ENCODE data around the gene THTPA.
"Not testable (repeated sequence)": the region's sequence is repeated elsewhere in the genome, so short reads cannot be mapped to it uniquely, and the experiment has no call there.

Gene THTPA

GRCh38 chr14:23579311-23579630 lies 23.2 kb downstream of the THTPA start:
- DNase-seq (ENCODE audit: low read depth, low spot score): no peak
- H3K4me1 ChIP-seq (ENCODE audit: control insufficient read depth, insufficient read depth, low read length): peaks cover 3% of the 10 kb centered on the region; the same call in 1 of the 2 replicates
- H3K36me3 ChIP-seq (ENCODE audit: control insufficient read depth, insufficient read depth, low read length): no peaks in the 10 kb centered on the region
- no peak overlapping the region for H3K4me3 ChIP-seq (ENCODE audit: low read length)
- no peaks in the 10 kb centered on the region for H3K9me3 ChIP-seq (ENCODE audit: control insufficient read depth, insufficient read depth, low read length)
- no peak overlapping the region for H3K27ac ChIP-seq (ENCODE audit: low read length)
- WGBS (ENCODE audit: insufficient coverage, insufficient read length): no CpG with 5 or more reads among the region's 3 CpGs
- H3K27me3 ChIP-seq (ENCODE audit: control insufficient read depth, insufficient read depth, low read length): peaks cover 8% of the 10 kb centered on the region

GRCh38 chr14:23579739-23580138 lies 23.7 kb downstream of the THTPA start:
- H3K27ac ChIP-seq (ENCODE audit: low read length): no peak overlapping the region

GRCh38 chr14:23580152-23580926 lies 24.3 kb downstream of the THTPA start:
- no CpG with 5 or more reads among the region's 24 CpGs for WGBS (ENCODE audit: insufficient coverage, insufficient read length)
- H3K9me3 ChIP-seq (ENCODE audit: control insufficient read depth, insufficient read depth, low read length): no peaks in the 10 kb centered on the region
- DNase-seq (ENCODE audit: low read depth, low spot score): no peak
- no peak overlapping the region for H3K4me3 ChIP-seq (ENCODE audit: low read length)
- no peaks in the 10 kb centered on the region for H3K36me3 ChIP-seq (ENCODE audit: control insufficient read depth, insufficient read depth, low read length)
- H3K27me3 ChIP-seq (ENCODE audit: control insufficient read depth, insufficient read depth, low read length): peaks cover 6% of the 10 kb centered on the region
- H3K4me1 ChIP-seq (ENCODE audit: control insufficient read depth, insufficient read depth, low read length): peaks cover 3% of the 10 kb centered on the region; the same call in 1 of the 2 replicates
- H3K27ac ChIP-seq (ENCODE audit: low read length): no peak overlapping the region

More at GRCh38 chr14:23579739-23580138, 23.7 kb downstream of the THTPA start:
- Histone ChIP-seq H3K4me3 (ENCODE audit: low read length) (no peak overlapping the region), H3K36me3 (ENCODE audit: control insufficient read depth, insufficient read depth, low read length) (no peaks in the 10 kb centered on the region), H3K9me3 (ENCODE audit: control insufficient read depth, insufficient read depth, low read length) (no peaks in the 10 kb centered on the region), H3K27me3 (ENCODE audit: control insufficient read depth, insufficient read depth, low read length) (peaks cover 8% of the 10 kb centered on the region), H3K4me1 (ENCODE audit: control insufficient read depth, insufficient read depth, low read length) (peaks cover 3% of the 10 kb centered on the region; the same call in 1 of the 2 replicates)
- no peak for DNase-seq (ENCODE audit: low read depth, low spot score)

GRCh38 chr14:23580948-23581281 lies 24.8 kb downstream of the THTPA start:
- no peak overlapping the region for H3K4me3 ChIP-seq (ENCODE audit: low read length)
- H3K9me3 ChIP-seq (ENCODE audit: control insufficient read depth, insufficient read depth, low read length): no peaks in the 10 kb centered on the region
- peaks cover 5% of the 10 kb centered on the region for H3K27me3 ChIP-seq (ENCODE audit: control insufficient read depth, insufficient read depth, low read length)
- H3K36me3 ChIP-seq (ENCODE audit: control insufficient read depth, insufficient read depth, low read length): no peaks in the 10 kb centered on the region
- DNase-seq (ENCODE audit: low read depth, low spot score): no peak
- H3K27ac ChIP-seq (ENCODE audit: low read length): no peak overlapping the region
- WGBS (ENCODE audit: insufficient coverage, insufficient read length): no CpG with 5 or more reads among the region's 8 CpGs
- H3K4me1 ChIP-seq (ENCODE audit: control insufficient read depth, insufficient read depth, low read length): peaks cover 3% of the 10 kb centered on the region; the same call in 1 of the 2 replicates

- Histone ChIP-seq H3K27me3 (ENCODE audit: control insufficient read depth, insufficient read depth, low read length) (no peaks in the 10 kb centered on the region), H3K27ac (ENCODE audit: low read length) (no peak overlapping the region), H3K4me3 (ENCODE audit: low read length) (no peak overlapping the region), H3K36me3 (ENCODE audit: control insufficient read depth, insufficient read depth, low read length) (no peaks in the 10 kb centered on the region), H3K9me3 (ENCODE audit: control insufficient read depth, insufficient read depth, low read length) (no peaks in the 10 kb centered on the region), H3K4me1 (ENCODE audit: control insufficient read depth, insufficient read depth, low read length) (peaks cover 1% of the 10 kb centered on the region; the same call in 1 of the 2 replicates)
- WGBS (ENCODE audit: insufficient coverage, insufficient read length): no CpG with 5 or more reads among the region's 3 CpGs
- no peak for DNase-seq (ENCODE audit: low read depth, low spot score)
Measured at GRCh38 chr14:23582906-23583760, 27.1 kb downstream of the THTPA start.

- not testable (repeated sequence) for H3K4me1 ChIP-seq (ENCODE audit: control insufficient read depth, insufficient read depth, low read length); DNase-seq (ENCODE audit: low read depth, low spot score); H3K27me3 ChIP-seq (ENCODE audit: control insufficient read depth, insufficient read depth, low read length); H3K36me3 ChIP-seq (ENCODE audit: control insufficient read depth, insufficient read depth, low read length); H3K9me3 ChIP-seq (ENCODE audit: control insufficient read depth, insufficient read depth, low read length); H3K27ac ChIP-seq (ENCODE audit: low read length); H3K4me3 ChIP-seq (ENCODE audit: low read length)
- no CpG with 5 or more reads among the region's 25 CpGs for WGBS (ENCODE audit: insufficient coverage, insufficient read length)
Measured at GRCh38 chr14:23583761-23584526, 27.9 kb downstream of the THTPA start.

GRCh38 chr14:23584527-23585203 lies 28.6 kb downstream of the THTPA start:
- not testable (repeated sequence) for H3K27ac ChIP-seq (ENCODE audit: low read length); H3K27me3 ChIP-seq (ENCODE audit: control insufficient read depth, insufficient read depth, low read length); DNase-seq (ENCODE audit: low read depth, low spot score); H3K4me1 ChIP-seq (ENCODE audit: control insufficient read depth, insufficient read depth, low read length); H3K36me3 ChIP-seq (ENCODE audit: control insufficient read depth, insufficient read depth, low read length); H3K4me3 ChIP-seq (ENCODE audit: low read length); H3K9me3 ChIP-seq (ENCODE audit: control insufficient read depth, insufficient read depth, low read length)
- WGBS (ENCODE audit: insufficient coverage, insufficient read length): no CpG with 5 or more reads among the region's 26 CpGs

GRCh38 chr14:23588884-23589598 lies 33.0 kb downstream of the THTPA start:
- Histone ChIP-seq H3K27me3 (ENCODE audit: control insufficient read depth, insufficient read depth, low read length) (no peaks in the 10 kb centered on the region), H3K4me3 (ENCODE audit: low read length) (no peak overlapping the region), H3K4me1 (ENCODE audit: control insufficient read depth, insufficient read depth, low read length) (no peaks in the 10 kb centered on the region; the same call in 1 of the 2 replicates), H3K27ac (ENCODE audit: low read length) (no peak overlapping the region), H3K9me3 (ENCODE audit: control insufficient read depth, insufficient read depth, low read length) (no peaks in the 10 kb centered on the region), H3K36me3 (ENCODE audit: control insufficient read depth, insufficient read depth, low read length) (no peaks in the 10 kb centered on the region)
- DNase-seq (ENCODE audit: low read depth, low spot score): peak; percentile 68
- WGBS (ENCODE audit: insufficient coverage, insufficient read length): no CpG with 5 or more reads among the region's 5 CpGs

GRCh38 chr14:23589606-23590005 lies 33.5 kb downstream of the THTPA start:
- H3K27me3 ChIP-seq (ENCODE audit: control insufficient read depth, insufficient read depth, low read length): no peaks in the 10 kb centered on the region
- no CpG with 5 or more reads among the region's 2 CpGs for WGBS (ENCODE audit: insufficient coverage, insufficient read length)
- no peaks in the 10 kb centered on the region; the same call in 1 of the 2 replicates for H3K4me1 ChIP-seq (ENCODE audit: control insufficient read depth, insufficient read depth, low read length)
- no peak overlapping the region for H3K4me3 ChIP-seq (ENCODE audit: low read length)
- no peak for DNase-seq (ENCODE audit: low read depth, low spot score)
- H3K9me3 ChIP-seq (ENCODE audit: control insufficient read depth, insufficient read depth, low read length): no peaks in the 10 kb centered on the region
- no peaks in the 10 kb centered on the region for H3K36me3 ChIP-seq (ENCODE audit: control insufficient read depth, insufficient read depth, low read length)
- no peak overlapping the region for H3K27ac ChIP-seq (ENCODE audit: low read length)
